EL (cell line): Measurements from ENCODE around the gene KRT81.
"Not testable (repeated sequence)": the region's sequence is repeated elsewhere in the genome, so short reads cannot be mapped to it uniquely, and the experiment has no call there.

Experiments used
- DNase-seq: peaks from one replicate; pipeline ENCODE4 v3.0.0-alpha.2; 2016

Gene KRT81

DNA sequence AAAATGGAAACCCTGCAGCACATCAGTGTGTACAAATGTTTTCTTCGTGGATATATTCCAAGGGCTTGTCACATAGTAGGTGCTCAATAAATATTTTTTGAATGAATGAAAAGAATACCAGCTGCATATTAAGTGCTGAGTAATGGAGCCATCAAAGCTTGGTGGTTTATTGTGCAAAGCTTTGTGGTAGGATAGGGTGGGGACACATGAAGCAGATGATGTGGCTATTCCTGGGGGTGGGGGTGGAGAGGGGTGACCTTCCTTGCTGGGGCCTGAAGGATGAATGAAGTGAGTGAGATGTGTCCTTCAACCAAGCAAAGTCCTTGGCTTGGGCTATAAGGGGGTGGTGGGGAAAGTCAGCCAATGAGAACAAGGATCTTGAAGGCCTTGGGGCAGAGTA is 4.3 kb upstream of the KRT81 start:
- no peak for DNase-seq

DNA sequence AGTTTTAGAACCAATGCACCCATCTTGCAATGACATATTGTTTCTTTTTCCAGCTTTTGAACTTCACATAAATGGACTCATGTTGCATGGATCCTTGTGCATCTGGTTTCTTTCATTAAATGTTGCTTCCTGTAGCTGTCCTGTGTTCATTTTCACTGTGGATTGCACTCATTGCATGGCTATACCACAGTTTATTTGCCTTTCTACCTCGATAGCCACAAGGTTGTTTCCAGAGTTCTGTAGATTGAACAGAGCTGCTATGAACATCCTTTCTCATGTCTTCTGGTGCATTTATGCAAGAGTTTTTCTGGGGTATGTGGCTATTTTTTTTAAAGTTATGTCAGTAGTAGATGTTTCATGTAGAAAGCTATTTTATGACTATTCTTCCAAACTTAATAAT is 3.5 kb upstream of the KRT81 start:
- DNase-seq = no peak

DNA sequence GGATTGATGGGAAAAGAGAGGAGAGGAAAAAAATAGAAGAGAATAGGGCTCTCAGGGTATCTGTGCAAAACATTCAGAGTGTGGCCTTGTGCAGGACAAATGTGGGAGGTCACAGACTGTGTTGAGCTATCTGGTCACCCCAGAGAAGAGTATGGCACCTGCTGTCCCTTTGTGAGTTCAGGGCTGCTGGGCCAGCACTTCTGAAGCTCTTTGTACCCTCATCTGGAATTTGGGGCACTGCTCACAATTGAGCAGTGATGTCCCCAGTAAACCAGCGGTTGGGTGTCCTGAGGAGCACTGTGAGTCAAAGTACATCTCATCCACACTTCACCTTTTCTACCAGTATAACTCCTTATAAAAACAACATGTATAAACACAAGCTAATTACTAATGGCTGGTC is 2.6 kb upstream of the KRT81 start:
- no peak for DNase-seq

DNA sequence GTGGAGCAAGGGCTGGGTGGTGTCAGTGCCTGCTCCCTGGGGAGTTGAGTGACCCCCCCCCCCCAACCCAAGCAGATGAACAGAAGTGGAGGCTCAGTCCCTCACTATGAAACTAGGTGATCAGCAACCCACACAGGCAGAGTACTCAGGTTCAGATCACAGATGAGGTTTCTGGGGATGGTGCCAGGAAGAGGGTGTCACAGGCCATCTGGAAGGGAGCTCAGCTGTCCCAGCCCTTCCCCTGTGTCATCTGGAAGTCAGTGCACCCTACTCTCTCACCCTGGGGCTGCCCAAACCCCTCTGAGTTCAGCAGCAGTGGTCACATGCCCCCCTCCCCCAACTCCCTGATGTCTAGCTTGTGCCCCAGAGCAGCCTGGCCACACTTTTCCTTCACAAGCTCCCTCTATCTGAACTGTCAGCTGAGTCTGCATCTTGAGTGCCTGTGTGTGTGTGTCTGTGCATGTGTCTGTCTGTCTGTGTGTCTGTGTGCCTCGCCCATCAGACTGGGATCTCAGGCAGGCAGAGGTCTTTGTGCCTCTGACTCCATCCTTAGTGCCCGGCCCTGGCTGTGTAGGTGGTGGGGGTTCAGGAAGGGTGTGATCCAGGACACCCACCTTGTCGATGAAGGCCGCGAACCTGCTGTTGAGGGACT is 725 bp downstream of the KRT81 start:
- not testable (repeated sequence) for DNase-seq

DNA sequence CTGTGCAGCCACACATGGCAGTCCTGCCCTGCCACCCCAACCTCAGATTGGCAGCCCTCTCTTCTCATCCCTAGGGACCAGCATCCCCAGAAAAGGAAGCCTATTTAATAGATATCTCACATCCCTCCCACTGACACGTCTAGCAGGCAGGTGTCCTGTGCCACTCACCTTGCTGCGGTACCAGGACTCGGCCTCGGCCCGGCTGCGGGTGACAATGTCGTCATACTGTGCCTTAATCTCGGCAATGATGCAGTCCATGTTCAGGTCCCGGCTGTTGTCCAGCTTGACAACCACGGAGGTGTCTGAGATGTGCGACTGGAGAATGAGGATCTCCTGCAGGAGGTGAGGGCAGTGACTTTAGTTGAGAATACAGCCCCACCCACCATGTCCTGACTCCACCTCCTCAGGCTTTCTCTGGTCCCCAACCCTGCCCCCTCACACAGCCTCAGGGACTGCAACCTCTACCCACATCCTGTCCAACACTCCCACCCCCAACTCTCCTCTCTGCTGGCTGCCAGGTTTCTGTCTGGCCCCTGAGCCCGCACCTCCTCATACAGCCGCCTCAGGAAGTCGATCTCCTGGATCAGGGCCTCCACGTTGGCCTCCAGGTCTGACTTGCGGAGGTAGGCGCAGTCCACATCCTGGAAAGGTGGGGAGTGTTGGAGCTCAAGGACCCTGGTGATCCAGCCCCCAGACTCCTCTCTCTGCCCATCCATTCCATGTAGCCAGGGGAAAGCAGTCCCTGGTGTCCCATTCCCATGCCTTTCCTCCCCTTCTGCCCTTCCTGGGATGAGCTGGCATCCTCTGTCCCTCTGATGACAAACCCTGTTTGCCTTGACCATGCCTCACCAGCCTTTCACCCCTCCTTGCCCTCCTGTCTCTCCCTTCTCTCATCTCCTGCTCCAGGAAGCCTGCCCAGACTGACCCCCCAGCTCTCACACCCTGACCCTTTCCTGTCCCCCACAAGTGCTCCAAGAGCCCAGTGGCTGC is 3.2 kb downstream of the KRT81 start:
- DNase-seq = peak; percentile 44

DNA sequence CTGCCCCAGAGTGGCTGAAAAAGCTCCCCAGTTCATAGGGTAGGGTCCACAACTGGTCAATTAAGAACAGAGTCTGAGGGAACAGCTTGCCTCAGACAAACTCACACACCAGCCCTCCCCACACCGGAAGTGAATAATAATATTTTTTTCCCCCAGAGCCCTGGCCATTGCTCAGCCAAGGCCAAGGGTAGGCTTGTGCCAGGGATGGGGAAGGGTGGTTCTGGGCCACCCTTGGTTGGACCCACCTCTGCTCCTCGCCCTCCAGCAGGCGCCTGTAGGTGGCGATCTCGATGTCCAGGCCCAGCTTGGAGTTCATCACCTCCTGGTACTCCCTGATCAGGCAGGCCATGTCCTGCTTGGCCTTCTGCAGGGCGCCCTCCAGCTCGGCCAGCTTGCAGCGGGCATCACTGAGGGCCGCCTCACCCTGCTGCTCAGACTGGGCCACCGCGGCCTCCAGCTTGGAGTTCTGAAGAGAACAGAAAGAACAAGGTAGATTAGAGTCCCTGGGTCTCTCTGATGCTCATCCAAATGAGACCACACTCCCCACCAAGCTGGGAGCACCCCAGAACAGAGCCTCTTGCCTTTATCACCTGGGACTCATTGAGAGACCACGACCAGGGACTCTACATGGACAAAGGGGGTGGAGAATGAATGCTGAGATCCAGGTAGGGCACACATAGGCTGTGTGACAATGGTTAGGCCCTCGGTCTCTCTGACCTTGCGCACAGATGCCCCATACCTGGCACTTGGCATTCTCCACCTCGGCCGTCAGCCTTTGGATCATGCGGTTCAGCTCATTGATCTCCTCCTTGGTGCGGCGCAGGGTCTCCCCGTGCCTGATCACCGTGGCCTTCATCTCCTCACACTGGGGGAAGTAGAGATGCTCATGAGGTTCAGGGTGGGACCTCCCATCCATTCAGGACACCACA is 4.2 kb downstream of the KRT81 start:
- DNase-seq = not testable (repeated sequence)

DNA sequence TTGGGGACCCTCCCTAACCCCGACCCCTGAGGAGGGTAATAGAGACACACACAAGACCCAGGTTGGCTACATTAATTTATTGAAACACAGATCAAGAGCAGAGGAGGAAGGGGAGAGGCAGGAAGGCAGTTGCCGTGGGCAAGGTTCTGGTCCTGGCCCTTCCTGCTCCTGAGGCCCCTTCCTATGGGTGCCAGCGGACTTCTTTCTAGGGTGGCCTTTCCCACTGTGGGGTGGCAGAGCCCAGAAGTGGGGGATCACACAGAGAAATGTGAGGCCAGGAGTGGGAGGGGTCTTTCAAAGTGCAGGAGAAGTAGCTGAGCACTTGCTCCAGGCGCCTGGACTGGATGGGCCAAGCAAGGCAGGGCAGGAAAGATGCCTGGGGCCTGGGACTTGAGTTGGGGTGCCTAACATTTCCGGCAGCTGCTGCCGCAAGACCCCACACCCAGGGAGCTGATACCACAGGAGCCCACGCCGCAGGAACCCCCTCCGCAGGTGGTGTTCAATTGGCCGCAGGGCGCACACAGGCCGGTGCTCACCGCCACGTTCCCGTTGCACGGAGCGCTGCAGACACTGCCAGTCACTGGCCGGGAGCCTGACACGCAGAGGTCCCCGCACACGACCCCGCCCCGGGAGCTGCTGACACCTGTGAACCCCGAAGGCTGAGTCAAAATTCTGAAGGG is 5.3 kb downstream of the KRT81 start:
- no peak for DNase-seq

DNA sequence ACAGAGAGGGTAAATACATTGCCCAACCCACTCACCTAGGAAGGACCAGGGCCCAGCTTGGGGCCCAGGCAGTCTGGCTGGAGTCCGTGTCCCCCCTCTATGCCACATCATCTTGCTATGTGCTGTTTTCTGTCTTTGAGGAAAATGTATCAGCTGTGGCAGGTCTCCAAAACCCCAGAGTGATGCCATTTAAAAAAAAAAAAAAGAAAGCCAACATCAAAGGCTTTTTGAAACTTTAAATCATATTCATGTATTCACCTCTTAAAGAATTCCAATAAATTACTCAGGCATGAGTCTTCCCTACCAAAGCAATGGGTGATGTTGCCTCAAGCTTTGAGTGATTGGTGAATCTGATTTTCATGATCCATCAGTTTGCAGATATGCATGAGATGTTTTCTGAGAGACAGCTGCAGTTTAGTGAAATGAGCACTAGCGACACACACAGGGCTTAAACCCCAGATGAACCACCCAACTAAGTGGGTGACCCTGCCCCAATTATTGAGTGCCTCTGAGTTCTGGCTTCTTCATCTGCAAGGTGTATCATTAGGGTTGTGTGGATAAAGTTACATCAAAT is 6.1 kb downstream of the KRT81 start:
- DNase-seq = peak; percentile 90

DNA sequence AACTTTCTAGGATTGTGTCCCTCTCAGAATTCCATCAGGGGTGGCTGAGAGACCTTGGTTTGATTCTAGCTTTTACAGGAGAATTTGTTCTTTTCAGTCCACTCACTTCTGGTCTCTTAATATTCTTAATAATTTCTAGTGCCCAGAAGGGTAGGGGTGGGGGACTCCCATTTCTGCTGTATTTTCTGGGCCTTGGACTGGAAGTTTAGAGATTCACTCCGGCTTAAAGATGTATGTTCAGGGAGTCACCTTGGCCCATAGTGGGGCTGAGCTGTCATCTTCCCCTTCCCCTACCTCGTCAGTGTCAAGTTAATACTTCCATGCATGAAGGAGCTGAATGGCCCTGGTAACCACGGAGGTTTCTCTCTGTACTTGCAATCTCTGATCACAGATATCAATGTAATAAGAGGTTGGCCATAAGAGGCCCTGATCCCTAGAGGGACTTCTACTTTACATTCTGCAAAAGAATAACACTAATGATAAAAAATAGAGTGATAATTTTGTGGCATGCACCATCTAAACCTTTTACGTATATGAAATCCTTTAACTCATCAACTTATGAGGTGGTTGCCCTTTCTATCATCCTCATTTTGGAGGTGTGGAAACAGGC is 6.7 kb downstream of the KRT81 start:
- no peak for DNase-seq

DNA sequence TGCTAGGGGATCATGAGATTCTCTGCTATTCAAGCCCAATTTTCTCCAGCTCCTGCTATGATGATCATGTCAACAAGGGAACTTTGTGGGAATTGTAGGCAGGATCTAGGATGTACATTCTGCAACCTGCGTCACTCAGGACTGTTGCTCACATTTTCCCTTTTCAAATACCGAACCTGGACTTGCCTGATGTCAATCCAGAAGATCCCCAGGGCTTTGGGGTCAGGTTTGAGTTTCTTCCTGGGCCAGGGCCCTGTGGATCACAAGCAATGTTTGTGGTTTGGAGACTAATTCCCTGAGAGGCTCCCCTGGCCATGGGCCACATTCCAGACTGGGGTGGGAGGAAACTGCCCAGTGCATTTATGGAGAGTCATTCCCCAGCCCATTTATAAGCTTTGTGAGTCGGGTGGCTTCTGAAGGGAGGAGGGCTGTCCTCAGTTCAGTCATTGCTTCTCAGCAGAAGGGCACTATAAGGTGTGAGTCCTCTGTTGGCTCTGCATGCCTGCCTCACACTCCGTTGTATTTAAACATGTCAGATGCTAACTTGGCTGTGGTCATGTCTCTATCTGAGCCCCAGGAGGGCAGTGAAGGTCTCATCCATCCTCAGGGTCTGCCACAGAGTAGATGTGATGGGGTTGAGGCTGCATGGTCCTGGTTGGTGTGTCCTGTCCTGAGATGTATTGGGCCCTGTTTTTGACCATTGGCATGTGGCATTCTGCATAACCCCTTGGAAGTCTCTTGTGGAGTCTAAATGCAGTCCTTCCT is 10.4 kb downstream of the KRT81 start:
- peak; percentile 99 for DNase-seq

DNA sequence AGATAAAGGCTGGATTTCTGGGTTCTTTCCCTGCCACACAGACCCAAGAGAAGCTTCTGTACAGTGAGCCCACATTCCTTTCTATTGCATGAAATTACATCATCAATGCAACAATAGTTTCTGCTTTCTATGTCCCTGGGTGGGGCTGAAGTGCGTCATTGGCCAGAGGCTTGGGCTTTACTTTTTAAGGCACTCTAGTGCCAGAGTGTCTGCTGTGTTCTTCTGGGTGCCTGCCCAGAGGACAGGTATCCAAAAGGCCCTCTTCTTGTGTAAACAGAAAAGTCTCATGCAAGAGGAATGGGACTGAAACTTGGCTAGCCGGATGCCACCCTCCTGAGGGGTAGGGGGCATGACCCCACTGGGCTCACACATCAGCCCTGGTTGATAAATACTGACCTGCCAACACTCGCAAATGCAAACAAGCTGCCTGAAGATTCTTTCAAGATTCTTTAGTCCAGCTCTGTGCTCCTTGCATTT is 11.0 kb downstream of the KRT81 start:
- DNase-seq = peak; percentile 96

DNA sequence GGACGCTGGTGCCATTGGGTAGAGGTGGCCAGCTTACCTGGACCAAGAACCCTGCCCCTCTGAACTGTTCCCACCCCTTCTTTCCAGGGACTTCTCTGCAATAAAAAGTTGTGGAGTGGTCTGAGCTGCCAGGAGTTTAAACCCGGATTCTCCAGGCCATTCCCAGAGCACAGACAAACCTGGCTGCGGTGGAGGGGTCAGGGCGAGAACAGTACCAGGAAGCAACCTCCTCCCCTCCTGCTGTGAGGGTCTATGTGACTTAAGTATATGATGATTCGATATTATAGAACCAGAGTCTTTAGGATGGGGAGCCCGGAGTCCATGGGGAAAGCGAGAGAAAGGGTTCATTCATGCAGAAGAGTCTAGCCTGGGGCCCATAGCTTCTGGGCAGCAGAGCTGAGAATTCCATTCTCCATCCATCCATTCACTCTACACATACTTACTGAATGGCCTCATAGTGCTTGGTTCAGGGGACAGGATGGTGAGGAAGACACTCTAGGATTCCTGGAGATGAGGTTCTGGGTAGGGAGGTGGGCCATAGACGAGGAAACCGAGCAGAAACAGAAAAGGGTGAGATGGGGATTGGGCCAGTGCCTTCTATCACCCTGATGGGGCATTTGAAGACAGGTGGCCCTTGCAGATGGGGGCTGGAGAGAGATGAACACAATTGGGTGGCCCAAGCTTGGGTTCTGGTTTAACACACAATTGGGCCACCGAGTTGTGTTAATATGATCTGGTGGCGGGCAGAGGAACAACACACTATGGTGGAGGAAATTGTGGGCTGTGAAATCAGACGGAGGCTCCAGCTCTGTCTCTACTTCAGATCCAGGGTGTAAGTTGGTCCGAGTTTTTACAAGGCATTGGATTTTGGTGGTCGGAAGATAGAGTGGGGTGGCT is 11.7 kb downstream of the KRT81 start:
- peak; percentile 60 for DNase-seq

DNA sequence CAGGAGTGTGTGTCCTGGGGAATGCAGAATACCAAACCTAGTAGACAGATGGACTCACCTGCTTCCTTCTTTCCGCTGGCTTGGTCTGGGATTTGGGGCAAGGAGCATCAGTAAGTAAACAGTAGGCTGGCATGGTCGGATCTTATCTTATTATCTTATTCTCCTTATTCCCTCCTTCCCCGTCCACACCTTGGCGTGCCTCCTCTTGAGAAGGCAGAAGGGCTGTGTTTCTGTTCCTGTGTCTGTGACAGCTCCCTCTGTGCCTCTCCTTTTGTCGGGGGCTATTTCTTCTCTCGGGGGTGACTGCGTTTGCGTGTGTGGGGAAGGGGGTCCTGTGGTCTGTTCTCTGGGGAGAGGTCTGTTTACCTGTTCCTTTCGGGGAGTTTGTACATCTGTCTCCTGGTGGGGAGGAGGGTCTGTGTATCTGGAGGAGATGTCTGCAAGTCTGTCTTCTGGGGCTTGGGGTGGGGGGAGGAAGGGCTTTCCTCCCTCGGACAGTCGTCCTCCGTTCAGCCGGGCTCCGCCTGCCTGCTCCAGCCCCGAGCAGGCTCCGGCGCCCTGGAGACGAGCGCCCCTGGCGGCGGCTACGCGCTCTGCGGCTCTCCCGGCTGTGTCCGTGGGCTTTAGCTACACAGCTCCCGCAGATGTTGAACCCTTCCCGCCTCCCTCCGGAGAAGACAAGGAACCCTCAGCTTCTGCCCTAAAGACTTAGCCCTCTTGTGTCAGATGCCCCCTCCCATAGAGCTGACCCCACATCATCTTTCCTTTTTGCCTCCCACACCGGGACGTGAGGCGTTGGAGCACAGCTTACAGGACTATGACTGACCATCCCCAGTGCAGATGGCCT is 12.5 kb downstream of the KRT81 start:
- peak; percentile 74 for DNase-seq

DNA sequence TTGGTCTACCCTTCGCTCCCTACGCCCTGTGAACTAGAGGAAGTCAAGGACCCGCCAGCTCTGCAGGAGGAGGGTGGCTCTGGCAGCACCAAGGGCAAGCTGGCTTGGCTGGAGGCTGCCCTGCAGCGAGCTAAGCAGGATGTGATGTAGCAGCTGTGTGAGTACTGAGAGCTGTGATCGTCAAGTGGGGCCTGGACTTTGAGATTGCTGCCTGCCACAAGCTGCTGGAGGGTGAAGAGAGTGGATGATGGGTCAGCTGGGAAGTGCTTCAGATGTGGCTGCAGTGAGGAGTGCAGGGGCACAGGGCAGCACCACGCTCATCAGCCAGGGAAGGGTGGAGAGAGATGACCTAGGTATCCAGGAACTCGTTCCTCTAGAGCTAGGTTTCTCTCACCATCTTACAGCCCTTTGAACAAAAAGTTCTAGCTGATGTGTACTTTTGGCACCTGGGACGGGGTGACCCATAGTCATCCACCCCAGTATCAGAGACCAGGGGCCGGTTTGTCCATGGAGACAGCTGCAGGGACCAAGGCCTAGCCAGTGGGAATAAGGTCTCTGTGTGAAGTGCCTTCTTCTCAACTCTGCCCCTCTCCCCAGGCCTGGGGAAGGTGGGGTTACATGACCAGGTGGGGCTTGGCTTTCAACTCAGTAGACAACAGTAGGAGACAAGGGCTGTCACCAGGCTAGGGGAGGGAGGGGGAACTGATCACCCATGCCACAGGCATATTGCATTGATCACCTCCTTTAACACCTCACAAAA is 13.7 kb downstream of the KRT81 start:
- no peak for DNase-seq

DNA sequence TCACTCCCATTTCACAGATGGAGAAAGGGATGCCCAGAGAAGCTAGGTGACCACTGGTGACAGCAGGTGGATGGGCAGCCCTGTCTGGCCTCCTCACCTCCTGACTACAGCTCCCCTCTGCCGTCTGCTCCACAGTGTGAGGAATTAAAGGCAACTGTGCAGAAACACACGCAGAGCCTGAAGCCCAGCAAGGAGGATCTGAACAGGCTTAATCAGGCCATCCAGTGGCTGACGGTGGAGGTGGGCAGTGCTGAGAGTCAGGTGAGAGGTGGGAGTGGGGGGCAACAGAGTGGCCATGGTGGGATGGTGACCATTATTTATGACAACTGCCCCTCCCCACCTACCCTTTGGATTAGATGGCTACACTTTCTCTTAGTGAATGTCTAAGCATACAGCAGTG is 15.6 kb downstream of the KRT81 start:
- DNase-seq = no peak

DNA sequence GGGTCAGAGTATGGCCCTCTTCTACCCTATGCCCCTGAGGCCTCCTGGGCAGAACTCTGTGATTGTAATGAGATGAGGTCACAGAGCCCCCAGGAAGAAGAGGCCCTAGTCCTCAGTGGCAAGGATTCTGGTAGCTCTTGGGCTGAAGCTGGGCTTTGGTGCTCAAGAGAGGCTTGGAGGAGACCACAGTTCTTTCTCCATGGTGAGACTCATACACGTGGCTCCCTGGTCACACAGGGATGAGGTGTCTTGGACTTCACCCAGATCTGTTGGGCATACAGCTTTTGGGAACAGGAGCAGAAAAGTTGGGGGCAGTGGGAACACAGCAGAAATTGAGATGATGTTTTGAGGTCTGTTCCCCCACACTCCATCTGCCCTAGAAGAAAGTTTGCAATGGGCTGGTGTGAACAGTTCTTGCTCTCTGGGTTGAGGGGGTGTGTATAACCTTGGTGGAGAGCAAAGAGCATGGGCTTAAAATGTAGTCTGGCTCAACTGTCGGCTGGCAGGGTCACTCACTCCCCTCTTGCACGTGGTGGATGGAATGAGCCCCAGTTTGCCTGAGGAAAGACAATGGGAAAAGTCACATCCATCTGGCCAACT is 16.7 kb downstream of the KRT81 start, which contains the start of gene KRT86:
Gene KRT86 (plus strand): TSS at position 125 of the 600 bp plus-strand sequence. CDS start 27,272 bp downstream, outside the sequence.
- DNase-seq = no peak

DNA sequence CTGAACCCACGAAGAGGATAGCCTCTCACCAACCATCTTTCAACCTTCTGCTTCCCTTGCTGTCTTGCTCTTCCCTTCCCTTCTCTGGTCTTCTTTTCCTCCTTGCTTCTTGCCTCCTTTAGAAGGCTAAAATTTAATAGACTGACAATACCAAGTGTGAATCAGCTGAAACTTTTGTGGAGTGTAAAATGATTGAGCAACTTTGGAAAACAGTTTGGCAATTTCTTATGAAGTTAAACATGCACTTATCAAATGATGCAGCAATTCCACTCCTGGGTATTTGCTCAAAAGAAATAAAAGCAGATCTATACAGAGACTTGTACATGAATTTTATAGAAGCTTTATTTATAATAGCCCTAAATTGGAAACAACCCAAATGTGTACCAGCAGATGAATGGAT is 20.2 kb downstream of the KRT81 start:
- no peak for DNase-seq
